Measurements from ENCODE around the gene PFKFB3. TPM values are rescaled to one million over a fixed set of nuclear protein-coding genes. Genes with fewer than 3 reads are reported as not detected.

Gene PFKFB3
- total RNA-seq, 1 donor from 2014 or later = 54.9 TPM

- no peak overlapping the region for H3K4me3 ChIP-seq (ENCODE audit: low read depth, low read length)
- no peak for TF ChIP-seq CTCF (conservative IDR thresholded peaks at IDR 0.05; ENCODE audit: low read depth, low read length)
- no peak for DNase-seq (ENCODE audit: low read depth)
These were observed 22.0 kb downstream of the PFKFB3 start for GRCh38 chr10:6224781-6225180.

- DNase-seq (ENCODE audit: low read depth) = no peak
- H3K4me3 ChIP-seq (ENCODE audit: low read depth, low read length) = no peak overlapping the region
- no peak for TF ChIP-seq CTCF (conservative IDR thresholded peaks at IDR 0.05; ENCODE audit: low read depth, low read length)
These were observed 22.6 kb downstream of the PFKFB3 start for GRCh38 chr10:6225263-6225814.

- DNase-seq (ENCODE audit: low read depth) = no peak
- no peak overlapping the region for H3K4me3 ChIP-seq (ENCODE audit: low read depth, low read length)
- TF ChIP-seq CTCF (conservative IDR thresholded peaks at IDR 0.05; ENCODE audit: low read depth, low read length) = no peak
These were observed 23.5 kb downstream of the PFKFB3 start for GRCh38 chr10:6226216-6226615.

- H3K4me3 ChIP-seq (ENCODE audit: low read depth, low read length) = no peak overlapping the region
- no peak for TF ChIP-seq CTCF (conservative IDR thresholded peaks at IDR 0.05; ENCODE audit: low read depth, low read length)
- no peak for DNase-seq (ENCODE audit: low read depth)
These were observed 24.6 kb downstream of the PFKFB3 start for GRCh38 chr10:6227346-6227745.

- H3K4me3 ChIP-seq (ENCODE audit: low read depth, low read length) = no peak overlapping the region
- TF ChIP-seq CTCF (conservative IDR thresholded peaks at IDR 0.05; ENCODE audit: low read depth, low read length) = no peak
- DNase-seq (ENCODE audit: low read depth) = no peak
These were observed 25.3 kb downstream of the PFKFB3 start for GRCh38 chr10:6228010-6228511.

- TF ChIP-seq CTCF (conservative IDR thresholded peaks at IDR 0.05; ENCODE audit: low read depth, low read length) = no peak
These were observed 25.9 kb downstream of the PFKFB3 start for GRCh38 chr10:6228647-6229046.

GRCh38 chr10:6229290-6229689, 26.6 kb downstream of the PFKFB3 start:
- DNase-seq (ENCODE audit: low read depth) = no peak
- H3K4me3 ChIP-seq (ENCODE audit: low read depth, low read length) = no peak overlapping the region
- TF ChIP-seq CTCF (conservative IDR thresholded peaks at IDR 0.05; ENCODE audit: low read depth, low read length) = no peak

More at GRCh38 chr10:6228647-6229046, 25.9 kb downstream of the PFKFB3 start:
- no peak for DNase-seq (ENCODE audit: low read depth)
- H3K4me3 ChIP-seq (ENCODE audit: low read depth, low read length) = no peak overlapping the region
